ENCODE measurements around the gene GLRB.
"Not testable (repeated sequence)": the region's sequence is repeated elsewhere in the genome, so short reads cannot be mapped to it uniquely, and the experiment has no call there.

The GLRB gene

DNA sequence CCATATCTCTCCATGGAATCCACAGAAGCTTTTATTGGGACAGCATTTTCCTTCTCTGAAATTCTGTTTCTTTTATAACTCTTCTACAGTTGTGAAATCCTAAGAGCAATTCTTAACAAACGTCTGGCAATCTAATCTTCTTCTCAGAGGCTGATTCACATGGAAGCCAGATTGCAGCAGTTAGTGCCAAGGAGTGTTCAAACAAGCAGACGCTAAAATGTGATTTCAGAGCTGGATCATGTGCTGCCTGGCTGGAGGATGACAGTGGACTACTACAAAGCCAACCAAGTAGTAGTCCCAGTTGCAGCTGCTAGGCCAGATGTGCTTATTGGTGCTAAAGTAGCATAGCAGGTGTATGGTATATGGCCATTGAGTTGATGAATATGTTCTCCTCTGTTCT is 27.7 kb upstream of the GLRB start:
- Histone ChIP-seq H3K36me3 (ENCODE audit: control insufficient read depth, insufficient read depth, low read length) (no peaks in the 10 kb centered on the region), H3K27me3 (replicated peaks; ENCODE audit: control insufficient read depth, insufficient read depth, low read length) (no peaks in the 10 kb centered on the region), H3K4me3 (replicated peaks; ENCODE audit: low read depth, low read length) (no peak overlapping the region)
- DNase-seq (ENCODE audit: extremely low read depth, insufficient read length): no peak
- no peak for TF ChIP-seq CTCF (IDR thresholded peaks at IDR 0.05; ENCODE audit: insufficient read depth, low read length, poor library complexity, severe bottlenecking)

DNA sequence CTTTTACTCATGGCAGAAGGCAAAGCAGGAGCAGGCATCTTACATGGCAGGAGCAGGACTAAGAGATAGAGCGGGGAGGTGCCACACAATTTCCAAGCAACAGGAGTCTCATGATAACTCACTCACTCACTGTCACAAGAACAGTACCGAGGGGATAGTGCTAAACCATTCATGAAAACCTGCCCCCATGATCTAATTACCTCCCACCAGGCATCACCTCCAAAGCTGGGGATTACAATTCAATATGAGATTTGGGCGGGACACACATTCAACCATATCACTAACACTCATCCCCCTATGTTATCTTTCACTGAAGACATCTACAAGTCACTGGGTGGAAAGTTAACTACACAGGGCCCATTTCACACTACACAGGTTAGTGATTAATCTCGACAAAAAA is 25.4 kb upstream of the GLRB start:
- TF ChIP-seq CTCF (IDR thresholded peaks at IDR 0.05; ENCODE audit: insufficient read depth, low read length, poor library complexity, severe bottlenecking): no peak
- Histone ChIP-seq H3K4me3 (replicated peaks; ENCODE audit: low read depth, low read length) (no peak overlapping the region), H3K27me3 (replicated peaks; ENCODE audit: control insufficient read depth, insufficient read depth, low read length) (no peaks in the 10 kb centered on the region), H3K36me3 (ENCODE audit: control insufficient read depth, insufficient read depth, low read length) (no peaks in the 10 kb centered on the region)
- no peak for DNase-seq (ENCODE audit: extremely low read depth, insufficient read length)

GRCh38 chr4:157052429-157053040 is 23.4 kb upstream of the GLRB start:
- no peak for TF ChIP-seq CTCF (IDR thresholded peaks at IDR 0.05; ENCODE audit: insufficient read depth, low read length, poor library complexity, severe bottlenecking)
- no peaks in the 10 kb centered on the region for H3K36me3 ChIP-seq (ENCODE audit: control insufficient read depth, insufficient read depth, low read length)
- no peak for DNase-seq (ENCODE audit: extremely low read depth, insufficient read length)
- no peaks in the 10 kb centered on the region for H3K27me3 ChIP-seq (replicated peaks; ENCODE audit: control insufficient read depth, insufficient read depth, low read length)
- no peak overlapping the region for H3K4me3 ChIP-seq (replicated peaks; ENCODE audit: low read depth, low read length)

GRCh38 chr4:157057218-157057617 is 18.7 kb upstream of the GLRB start:
- no peak overlapping the region for H3K4me3 ChIP-seq (replicated peaks; ENCODE audit: low read depth, low read length)
- no peak for DNase-seq (ENCODE audit: extremely low read depth, insufficient read length)
- TF ChIP-seq CTCF (IDR thresholded peaks at IDR 0.05; ENCODE audit: insufficient read depth, low read length, poor library complexity, severe bottlenecking): no peak
- H3K27me3 ChIP-seq (replicated peaks; ENCODE audit: control insufficient read depth, insufficient read depth, low read length): no peaks in the 10 kb centered on the region
- H3K36me3 ChIP-seq (ENCODE audit: control insufficient read depth, insufficient read depth, low read length): no peaks in the 10 kb centered on the region

DNA sequence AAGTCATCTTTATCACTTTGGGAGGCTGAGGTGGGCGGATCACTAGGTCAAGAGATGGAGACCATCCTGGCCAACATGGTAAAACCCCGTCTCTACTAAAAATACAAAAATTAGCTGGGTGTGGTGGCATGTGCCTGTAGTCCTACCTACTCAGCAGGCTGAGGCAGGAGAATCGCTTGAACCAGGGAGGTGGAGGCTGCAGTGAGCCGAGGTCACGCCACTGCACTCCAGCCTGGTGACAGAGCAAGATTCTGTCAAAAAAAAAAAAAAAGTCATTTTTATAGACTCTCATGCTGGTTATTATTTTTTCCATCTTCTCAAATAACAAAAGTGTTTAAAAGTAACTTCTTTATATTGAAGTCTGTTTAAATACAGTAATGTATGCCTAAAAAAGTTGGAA is 17.1 kb upstream of the GLRB start:
- H3K36me3 ChIP-seq (ENCODE audit: control insufficient read depth, insufficient read depth, low read length); DNase-seq (ENCODE audit: extremely low read depth, insufficient read length); H3K27me3 ChIP-seq (replicated peaks; ENCODE audit: control insufficient read depth, insufficient read depth, low read length); H3K4me3 ChIP-seq (replicated peaks; ENCODE audit: low read depth, low read length): not testable (repeated sequence)

GRCh38 chr4:157072002-157072401 is 3.9 kb upstream of the GLRB start:
- H3K27me3 ChIP-seq (replicated peaks; ENCODE audit: control insufficient read depth, insufficient read depth, low read length): no peaks in the 10 kb centered on the region
- no peaks in the 10 kb centered on the region for H3K36me3 ChIP-seq (ENCODE audit: control insufficient read depth, insufficient read depth, low read length)
- H3K4me3 ChIP-seq (replicated peaks; ENCODE audit: low read depth, low read length): no peak overlapping the region
- no peak for TF ChIP-seq CTCF (IDR thresholded peaks at IDR 0.05; ENCODE audit: insufficient read depth, low read length, poor library complexity, severe bottlenecking)
- no peak for DNase-seq (ENCODE audit: extremely low read depth, insufficient read length)
